CMK (cell line): ENCODE results near the gene CENPP.

ENCODE experiments used
- DNase-seq: peaks from one replicate; pipeline ENCODE4 v3.0.0-alpha.2; 2010; ENCODE audit warnings: low read depth

Gene CENPP

GRCh38 chr9:92508018-92508820 is 182.5 kb downstream of the CENPP start:
- DNase-seq: no peak

GRCh38 chr9:92509050-92509449 is 183.3 kb downstream of the CENPP start:
- DNase-seq: no peak

DNA sequence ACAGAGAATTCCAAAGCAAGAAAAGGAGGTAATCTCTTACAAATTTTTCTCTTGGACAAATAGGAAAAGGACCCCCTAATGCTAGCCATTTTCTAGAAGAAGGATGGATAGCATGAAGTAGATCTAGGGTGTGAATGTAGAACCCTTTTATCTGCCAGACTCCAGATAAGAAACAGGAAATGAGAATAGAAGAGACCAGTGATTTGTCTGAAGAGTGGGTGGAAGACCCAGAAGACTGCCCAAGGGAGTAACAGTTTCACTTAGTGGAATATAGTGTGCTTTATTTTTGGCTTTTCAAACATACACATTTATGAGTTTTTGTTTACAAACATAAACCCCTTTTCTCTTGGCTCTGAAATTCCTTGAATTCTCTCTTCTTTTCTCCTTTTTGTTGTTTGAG is 185.0 kb downstream of the CENPP start:
- no peak for DNase-seq

- no peak for DNase-seq
These were observed 186.9 kb downstream of the CENPP start for GRCh38 chr9:92512622-92513021.

- no peak for DNase-seq
These were observed 187.6 kb downstream of the CENPP start for GRCh38 chr9:92513349-92513748.

GRCh38 chr9:92514635-92515034 is 188.9 kb downstream of the CENPP start:
- DNase-seq: no peak

- DNase-seq: no peak
These were observed 190.8 kb downstream of the CENPP start for GRCh38 chr9:92516521-92516920.

- no peak for DNase-seq
These were observed 191.3 kb downstream of the CENPP start for GRCh38 chr9:92517046-92517445.

GRCh38 chr9:92518199-92518598 is 192.4 kb downstream of the CENPP start:
- DNase-seq: no peak

DNA sequence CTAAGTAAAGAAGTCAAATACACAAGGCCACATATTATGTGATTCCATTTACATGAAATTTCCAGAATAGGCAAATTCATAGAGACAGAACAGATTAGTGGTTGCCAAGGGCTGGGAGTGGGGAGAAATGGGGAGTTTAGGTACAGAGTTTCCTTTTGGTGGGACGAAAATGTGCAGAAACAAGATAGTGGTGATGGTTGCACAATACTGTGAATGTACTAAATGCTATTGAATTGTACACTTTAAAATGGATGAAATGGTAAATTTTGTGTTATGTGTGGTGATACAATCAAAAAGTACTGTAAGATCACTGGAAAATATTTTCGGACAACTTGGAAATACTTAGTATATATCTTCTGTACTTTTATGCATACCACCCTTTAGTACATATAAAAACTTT is 195.1 kb downstream of the CENPP start:
- no peak for DNase-seq

GRCh38 chr9:92522983-92523970 is 197.5 kb downstream of the CENPP start:
- DNase-seq: no peak

- DNase-seq: no peak
These were observed 199.1 kb downstream of the CENPP start for GRCh38 chr9:92524881-92525280.

DNA sequence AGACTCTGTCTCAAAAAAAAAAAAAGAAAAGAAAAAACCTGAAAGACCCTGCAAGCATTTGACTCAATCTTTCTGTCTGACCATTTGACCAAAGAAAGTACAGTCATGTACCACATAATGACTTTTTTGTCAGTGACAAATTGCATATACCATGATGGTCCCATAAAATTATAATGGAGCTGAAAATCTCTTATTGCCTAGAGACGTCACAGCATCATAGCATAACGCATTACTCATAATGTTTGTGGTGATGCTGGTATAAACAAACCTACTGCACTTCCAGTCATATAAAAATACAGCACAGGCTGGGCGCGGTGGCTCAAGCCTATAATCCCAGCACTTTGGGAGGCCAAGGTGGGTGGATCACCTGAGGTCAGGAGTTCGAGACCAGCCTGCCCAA is 199.6 kb downstream of the CENPP start:
- no peak for DNase-seq

- no peak for DNase-seq
These were observed 201.6 kb downstream of the CENPP start for GRCh38 chr9:92527291-92527828.

- DNase-seq: no peak
These were observed 202.2 kb downstream of the CENPP start for GRCh38 chr9:92527832-92528521.

DNA sequence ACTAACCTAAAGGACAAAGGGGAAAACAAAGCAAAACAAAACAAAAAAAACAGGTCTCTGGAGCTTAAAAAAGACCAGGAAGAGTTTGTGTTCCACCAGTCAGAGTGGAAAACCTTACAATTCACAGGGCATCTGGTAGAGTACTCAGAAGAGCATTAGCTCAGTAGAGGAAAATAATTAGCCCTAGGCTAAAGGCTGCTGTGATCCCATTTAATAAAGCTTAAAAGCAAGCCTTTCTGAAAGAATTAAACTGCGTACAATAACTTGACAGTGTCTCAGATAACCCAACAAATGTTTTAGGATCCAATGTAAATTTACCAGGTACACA is 202.7 kb downstream of the CENPP start:
- no peak for DNase-seq

- DNase-seq: no peak
These were observed 203.4 kb downstream of the CENPP start for GRCh38 chr9:92529124-92529523.

DNA sequence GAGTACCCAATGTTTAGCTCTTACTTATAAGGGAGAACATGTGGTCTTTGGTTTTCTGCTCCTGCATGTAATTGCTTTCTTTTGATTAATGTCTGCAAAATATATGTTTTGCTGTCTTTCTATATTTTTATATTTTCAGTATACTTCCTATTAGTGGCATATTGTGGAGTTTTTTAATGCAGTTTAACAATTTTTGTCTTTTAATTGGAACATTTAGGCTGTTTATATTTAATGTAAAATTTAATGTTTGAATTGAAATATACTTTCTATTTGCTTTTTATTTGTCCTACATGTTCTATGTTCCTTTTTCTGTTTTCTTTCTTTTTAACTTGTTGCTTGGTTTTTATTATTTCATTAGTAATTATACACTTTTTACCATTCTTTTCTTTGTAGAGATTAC is 205.1 kb downstream of the CENPP start:
- no peak for DNase-seq

DNA sequence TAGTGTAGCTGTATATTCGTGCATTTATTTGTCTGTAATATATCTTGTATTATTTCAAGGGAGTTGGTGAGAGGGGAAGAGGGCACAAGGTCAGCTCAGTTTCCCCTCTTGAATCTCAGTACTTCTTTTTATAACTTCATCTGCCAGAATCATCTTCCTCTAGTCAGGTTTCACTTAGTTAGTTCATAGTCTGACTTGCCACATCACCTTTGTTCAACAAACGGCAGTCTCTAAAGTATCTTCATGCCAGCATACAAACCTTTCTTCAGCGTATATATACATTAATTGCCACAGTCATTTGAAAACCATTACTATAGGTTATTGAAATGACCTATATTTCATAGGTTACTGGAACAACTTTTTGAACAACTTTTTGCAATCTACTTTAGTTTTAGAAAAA is 208.5 kb downstream of the CENPP start:
- DNase-seq: no peak

DNA sequence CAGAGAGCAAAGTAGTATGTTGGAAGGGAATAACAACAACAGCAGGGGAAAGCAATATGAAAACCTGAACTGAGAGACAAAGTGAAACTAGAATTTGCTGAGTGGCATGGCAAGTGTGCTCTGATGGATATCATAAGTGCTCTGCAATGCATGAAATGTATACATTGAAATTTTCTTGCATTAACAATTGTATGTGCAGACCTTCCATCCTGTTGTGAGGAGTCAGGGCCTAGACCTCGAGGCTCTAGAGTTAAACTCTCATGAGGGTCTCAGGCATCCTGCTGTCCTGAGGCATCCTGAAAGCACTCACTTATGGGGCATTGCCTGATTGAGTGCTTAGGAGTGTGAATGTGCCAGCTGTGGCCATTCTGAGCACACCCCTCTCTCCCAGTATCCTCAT is 208.9 kb downstream of the CENPP start:
- no peak for DNase-seq

DNA sequence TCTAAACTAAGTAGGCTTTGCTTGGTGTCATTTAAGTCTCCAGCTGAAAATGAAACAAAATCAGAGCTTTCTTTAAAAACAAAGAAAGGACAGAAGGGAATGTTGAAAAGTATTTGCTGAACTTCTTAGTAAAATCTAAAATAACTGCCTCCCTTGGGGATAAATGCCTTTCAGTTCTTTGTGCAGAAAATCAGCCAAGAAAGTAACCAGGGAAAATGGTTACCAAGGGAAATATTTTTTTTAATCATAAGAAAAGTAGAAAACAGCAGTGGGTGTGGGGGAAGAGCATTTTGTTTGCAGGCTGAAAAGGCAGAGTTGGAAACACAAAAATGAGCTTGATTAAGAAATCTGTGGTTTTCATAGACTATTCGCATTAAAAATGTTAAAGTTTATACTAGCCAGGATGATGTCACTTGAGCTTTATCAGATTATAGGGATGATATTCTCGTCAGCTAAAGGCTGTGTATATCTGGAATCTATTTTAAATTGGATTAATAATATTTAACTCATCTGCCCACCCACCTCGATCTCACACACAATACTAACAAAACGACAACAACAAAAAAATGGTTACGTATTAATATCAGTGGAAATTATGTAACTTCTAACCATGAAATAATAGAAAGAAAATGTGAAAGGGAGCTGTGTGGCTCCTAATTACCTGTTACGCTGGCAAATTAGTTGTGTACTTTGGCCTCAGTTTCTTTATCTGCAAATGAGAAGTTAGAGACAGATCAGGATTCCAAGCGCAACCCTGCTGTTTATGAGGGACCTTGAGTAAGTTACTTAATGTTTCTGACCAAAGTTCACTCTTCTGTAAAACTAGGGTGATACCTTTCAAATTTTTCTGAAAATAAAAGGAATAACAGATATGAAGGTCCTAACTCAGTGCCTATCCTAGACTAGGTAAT is 210.4 kb downstream of the CENPP start, which contains the start of gene ECM2:
ECM2 (minus strand) TSS at position 51 of the 911 bp plus-strand sequence. CDS start 13,124 bp downstream, outside the sequence.
- no peak for DNase-seq
